GM19238 (cell line): Measurements from ENCODE around the gene MALRD1.

Source experiments
- DNase-seq: peaks from one replicate; pipeline ENCODE4 v3.0.0; 2011; ENCODE audit warnings: low spot score; ENCODE audit not compliant: insufficient read length

Gene MALRD1

GRCh38 chr10:19638182-19638895 lies 589.7 kb downstream of the MALRD1 start:
- no peak for DNase-seq

GRCh38 chr10:19638896-19639233 lies 590.3 kb downstream of the MALRD1 start:
- DNase-seq, result no peak

- no peak for DNase-seq
Measured at GRCh38 chr10:19640566-19641263, 592.1 kb downstream of the MALRD1 start.

- no peak for DNase-seq
Measured at GRCh38 chr10:19651549-19651948, 602.9 kb downstream of the MALRD1 start.

- no peak for DNase-seq
Measured at GRCh38 chr10:19652750-19653149, 604.1 kb downstream of the MALRD1 start.

GRCh38 chr10:19653931-19654330 lies 605.3 kb downstream of the MALRD1 start:
- DNase-seq, result no peak

- DNase-seq, result no peak
Measured at GRCh38 chr10:19654576-19654975, 606.0 kb downstream of the MALRD1 start.

- DNase-seq, result no peak
Measured at GRCh38 chr10:19656420-19657042, 607.9 kb downstream of the MALRD1 start.

GRCh38 chr10:19658131-19658530 lies 609.5 kb downstream of the MALRD1 start:
- DNase-seq, result no peak

GRCh38 chr10:19658622-19659233 lies 610.1 kb downstream of the MALRD1 start:
- no peak for DNase-seq

- no peak for DNase-seq
Measured at GRCh38 chr10:19659920-19660655, 611.5 kb downstream of the MALRD1 start.

- no peak for DNase-seq
Measured at GRCh38 chr10:19663344-19663743, 614.7 kb downstream of the MALRD1 start.

GRCh38 chr10:19668116-19668515 lies 619.5 kb downstream of the MALRD1 start:
- DNase-seq, result no peak

GRCh38 chr10:19676063-19676462 lies 627.5 kb downstream of the MALRD1 start:
- no peak for DNase-seq

GRCh38 chr10:19683356-19683755 lies 634.8 kb downstream of the MALRD1 start:
- no peak for DNase-seq

GRCh38 chr10:19683960-19684359 lies 635.4 kb downstream of the MALRD1 start:
- DNase-seq, result no peak

GRCh38 chr10:19688344-19688743 lies 639.7 kb downstream of the MALRD1 start:
- no peak for DNase-seq

- DNase-seq, result no peak
Measured at GRCh38 chr10:19689231-19689630, 640.6 kb downstream of the MALRD1 start.

- DNase-seq, result no peak
Measured at GRCh38 chr10:19699299-19699698, 650.7 kb downstream of the MALRD1 start.

GRCh38 chr10:19701427-19702052 lies 652.9 kb downstream of the MALRD1 start:
- DNase-seq, result no peak

GRCh38 chr10:19702215-19702614 lies 653.6 kb downstream of the MALRD1 start:
- no peak for DNase-seq
